GM06990 (cell line): ENCODE measurements around the gene IPPK.

Source experiments
- DNase-seq: peaks from one replicate; pipeline ENCODE4 v3.0.0-alpha.2; 2011; ENCODE audit not compliant: insufficient read length; ENCODE audit errors: extremely low read depth
- H3K27me3 ChIP-seq: replicated peaks from 2 replicates; pipeline ENCODE4 v1.6.0; 2011; ENCODE audit warnings: low read length; ENCODE audit not compliant: control insufficient read depth, insufficient read depth
- H3K36me3 ChIP-seq: 2 replicates; pipeline ENCODE4 v1.5.1; 2011; ENCODE audit warnings: low read length; ENCODE audit not compliant: control insufficient read depth, insufficient read depth
- H3K4me3 ChIP-seq: replicated peaks from 2 replicates; pipeline ENCODE4 v1.5.1; 2011; ENCODE audit warnings: low read depth, mild to moderate bottlenecking, control low read depth, low read length
- TF ChIP-seq, protein P1 (sequence below): IDR thresholded peaks from 2 replicates; pipeline ENCODE4 v1.5.1; 2011; ENCODE audit warnings: low read length, control low read depth, mild to moderate bottlenecking, inconsistent platforms; ENCODE audit not compliant: insufficient read depth, poor library complexity, severe bottlenecking

Gene IPPK

DNA sequence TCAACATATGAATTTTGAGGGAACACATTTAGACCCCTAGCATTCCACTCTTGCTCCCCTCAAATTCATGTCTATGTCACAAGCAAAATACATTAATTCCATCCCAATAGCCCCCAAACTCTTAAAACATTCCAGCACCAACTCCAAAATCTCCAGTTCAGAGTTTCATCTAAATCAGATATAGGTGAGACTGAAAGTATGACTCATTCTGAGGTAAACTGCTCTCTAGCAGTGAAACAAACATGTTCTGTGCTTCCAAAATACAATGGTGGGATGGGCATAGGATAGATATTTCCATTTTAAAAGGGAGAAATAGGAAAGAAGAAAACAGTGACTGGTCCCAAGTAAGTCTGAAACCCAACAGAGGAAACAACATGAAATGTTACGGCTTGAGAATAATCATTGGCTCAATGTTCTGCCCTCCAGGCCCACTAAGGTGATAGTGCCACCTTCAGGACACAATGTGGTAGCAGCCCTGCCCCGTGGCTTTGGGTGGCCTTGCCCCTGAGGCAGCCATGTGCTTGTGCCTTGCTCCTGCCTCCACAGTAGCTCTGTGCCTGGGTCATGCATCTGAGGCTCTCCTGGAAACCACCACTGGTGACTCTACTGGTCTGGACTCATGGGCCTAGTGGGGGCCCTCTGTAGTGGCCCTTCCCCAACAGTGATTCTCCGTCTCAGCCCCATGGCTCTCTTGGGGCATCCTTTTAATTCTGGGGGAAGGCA lies 36.4 kb upstream of the IPPK start:
- TF ChIP-seq, protein P1, sequence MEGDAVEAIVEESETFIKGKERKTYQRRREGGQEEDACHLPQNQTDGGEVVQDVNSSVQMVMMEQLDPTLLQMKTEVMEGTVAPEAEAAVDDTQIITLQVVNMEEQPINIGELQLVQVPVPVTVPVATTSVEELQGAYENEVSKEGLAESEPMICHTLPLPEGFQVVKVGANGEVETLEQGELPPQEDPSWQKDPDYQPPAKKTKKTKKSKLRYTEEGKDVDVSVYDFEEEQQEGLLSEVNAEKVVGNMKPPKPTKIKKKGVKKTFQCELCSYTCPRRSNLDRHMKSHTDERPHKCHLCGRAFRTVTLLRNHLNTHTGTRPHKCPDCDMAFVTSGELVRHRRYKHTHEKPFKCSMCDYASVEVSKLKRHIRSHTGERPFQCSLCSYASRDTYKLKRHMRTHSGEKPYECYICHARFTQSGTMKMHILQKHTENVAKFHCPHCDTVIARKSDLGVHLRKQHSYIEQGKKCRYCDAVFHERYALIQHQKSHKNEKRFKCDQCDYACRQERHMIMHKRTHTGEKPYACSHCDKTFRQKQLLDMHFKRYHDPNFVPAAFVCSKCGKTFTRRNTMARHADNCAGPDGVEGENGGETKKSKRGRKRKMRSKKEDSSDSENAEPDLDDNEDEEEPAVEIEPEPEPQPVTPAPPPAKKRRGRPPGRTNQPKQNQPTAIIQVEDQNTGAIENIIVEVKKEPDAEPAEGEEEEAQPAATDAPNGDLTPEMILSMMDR, result peak; percentile 81
- Histone ChIP-seq H3K27me3 (no peaks in the 10 kb centered on the region), H3K36me3 (peaks cover 7% of the 10 kb centered on the region), H3K4me3 (no peak overlapping the region)
- DNase-seq, result no peak

DNA sequence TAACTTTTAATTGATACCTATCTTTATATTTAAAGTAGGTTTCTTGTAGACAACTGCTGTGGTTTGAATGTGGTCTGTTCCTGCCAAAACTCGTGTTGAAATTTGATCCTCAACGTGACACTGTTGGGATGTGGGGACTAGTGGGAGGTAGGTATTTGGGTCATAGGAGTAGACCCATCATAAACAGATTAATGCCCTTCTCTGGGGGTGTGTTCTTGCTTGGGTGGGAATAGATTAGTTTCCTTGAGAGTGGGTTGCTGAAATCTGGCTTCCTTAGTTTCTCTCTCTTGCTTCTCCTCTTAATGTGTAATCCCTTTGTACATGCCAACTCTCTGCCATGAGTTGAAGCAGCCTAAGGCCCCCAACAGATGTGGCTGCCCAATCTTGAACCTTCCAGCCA lies 34.6 kb upstream of the IPPK start:
- no peak for DNase-seq
- peaks cover 2% of the 10 kb centered on the region; the same call in 1 of the 2 replicates for H3K36me3 ChIP-seq
- TF ChIP-seq, protein P1, result no peak
- no peaks in the 10 kb centered on the region for H3K27me3 ChIP-seq
- H3K4me3 ChIP-seq, result no peak overlapping the region

DNA sequence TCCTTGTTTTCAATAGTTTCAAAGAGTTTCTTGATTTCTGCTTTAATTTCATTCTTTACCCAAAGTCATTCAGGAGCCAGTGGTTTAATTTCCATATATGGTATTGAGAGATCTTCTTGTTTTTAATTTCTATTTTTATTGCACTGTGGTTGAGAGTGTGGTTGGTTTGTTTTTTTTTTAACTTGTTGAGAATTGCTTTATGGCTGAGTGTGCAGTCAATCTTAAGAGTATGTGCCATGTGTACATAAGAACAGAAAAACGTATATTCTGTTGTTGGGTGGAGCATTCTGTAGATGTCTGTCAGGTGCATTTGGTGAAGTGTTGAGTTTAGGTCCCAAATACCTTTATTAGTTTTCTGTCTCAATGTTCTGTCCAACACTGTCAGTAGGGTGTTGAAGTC lies 26.7 kb upstream of the IPPK start:
- H3K4me3 ChIP-seq, result no peak overlapping the region
- TF ChIP-seq, protein P1, result no peak

DNA sequence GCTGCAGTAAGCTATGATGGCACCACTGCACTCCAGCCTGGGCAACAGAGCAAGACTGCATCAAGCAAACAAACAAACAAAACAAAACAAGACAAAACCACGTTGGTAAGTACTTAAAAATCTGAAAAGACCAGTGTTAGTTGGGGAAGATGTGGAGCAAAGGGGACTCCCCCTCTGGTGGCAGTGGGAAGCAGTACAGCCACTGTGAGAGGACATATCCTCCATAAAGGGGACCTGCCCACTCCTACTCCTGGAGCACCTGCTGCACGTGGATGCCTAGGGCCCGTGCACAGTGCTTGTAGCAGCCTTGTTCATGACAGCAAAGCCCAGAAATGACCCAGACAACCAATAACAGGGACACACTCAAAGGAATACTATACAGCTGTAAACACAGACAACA lies 17.0 kb upstream of the IPPK start:
- Histone ChIP-seq H3K36me3 (no peaks in the 10 kb centered on the region), H3K4me3 (no peak overlapping the region), H3K27me3 (no peaks in the 10 kb centered on the region)
- no peak for DNase-seq
- TF ChIP-seq, protein P1, result no peak

More for the DNA sequence above, 26.7 kb upstream of the IPPK start:
- no peaks in the 10 kb centered on the region for H3K36me3 ChIP-seq
- DNase-seq, result no peak
- H3K27me3 ChIP-seq, result no peaks in the 10 kb centered on the region

DNA sequence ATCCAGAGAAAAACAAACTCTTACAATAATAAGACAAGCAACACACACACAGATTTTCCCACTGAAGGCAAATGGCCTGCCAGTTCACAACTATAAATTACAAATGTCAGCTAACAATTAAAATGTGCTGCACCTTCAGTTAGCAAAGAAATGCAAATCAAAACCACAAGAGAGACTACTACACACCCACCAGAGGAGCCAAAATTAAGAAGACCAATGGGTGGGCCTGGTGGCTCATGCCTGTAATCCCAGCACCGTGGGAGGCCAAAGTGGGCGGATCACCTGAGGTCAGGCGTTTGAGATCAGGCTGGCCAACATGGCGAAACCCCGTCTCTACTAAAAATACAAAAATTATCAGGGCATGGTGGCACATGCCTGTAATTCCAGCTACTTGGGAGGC lies 15.1 kb upstream of the IPPK start:
- Histone ChIP-seq H3K4me3 (no peak overlapping the region), H3K27me3 (no peaks in the 10 kb centered on the region), H3K36me3 (no peaks in the 10 kb centered on the region)
- TF ChIP-seq, protein P1, result no peak
- no peak for DNase-seq
